ENCODE measurements around the gene OGFOD3.

DNA sequence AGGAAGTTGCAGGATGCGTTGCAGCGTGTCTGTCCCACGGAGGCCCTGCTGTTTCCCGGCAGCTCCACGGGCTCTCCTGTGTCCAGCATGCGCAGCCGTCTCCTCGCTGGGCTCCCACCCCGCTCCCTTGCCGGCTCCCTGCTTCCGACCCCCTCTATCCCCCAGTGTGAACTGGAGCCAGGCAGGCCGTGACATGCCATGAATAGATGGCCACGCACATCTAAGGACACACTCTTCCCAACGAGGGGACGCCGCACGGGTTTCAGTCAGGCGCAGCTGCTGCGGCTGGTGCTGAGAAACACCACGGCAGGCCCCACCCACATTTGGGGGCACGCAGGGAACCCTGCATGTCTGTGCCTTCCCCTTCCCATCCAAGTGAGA lies 9.5 kb downstream of the OGFOD3 start:
- TF ChIP-seq EZH2 (IDR thresholded peaks at IDR 0.05; ENCODE audit: borderline replicate concordance, low read depth, low read length, severe bottlenecking), result no peak
- TF ChIP-seq, protein P1, sequence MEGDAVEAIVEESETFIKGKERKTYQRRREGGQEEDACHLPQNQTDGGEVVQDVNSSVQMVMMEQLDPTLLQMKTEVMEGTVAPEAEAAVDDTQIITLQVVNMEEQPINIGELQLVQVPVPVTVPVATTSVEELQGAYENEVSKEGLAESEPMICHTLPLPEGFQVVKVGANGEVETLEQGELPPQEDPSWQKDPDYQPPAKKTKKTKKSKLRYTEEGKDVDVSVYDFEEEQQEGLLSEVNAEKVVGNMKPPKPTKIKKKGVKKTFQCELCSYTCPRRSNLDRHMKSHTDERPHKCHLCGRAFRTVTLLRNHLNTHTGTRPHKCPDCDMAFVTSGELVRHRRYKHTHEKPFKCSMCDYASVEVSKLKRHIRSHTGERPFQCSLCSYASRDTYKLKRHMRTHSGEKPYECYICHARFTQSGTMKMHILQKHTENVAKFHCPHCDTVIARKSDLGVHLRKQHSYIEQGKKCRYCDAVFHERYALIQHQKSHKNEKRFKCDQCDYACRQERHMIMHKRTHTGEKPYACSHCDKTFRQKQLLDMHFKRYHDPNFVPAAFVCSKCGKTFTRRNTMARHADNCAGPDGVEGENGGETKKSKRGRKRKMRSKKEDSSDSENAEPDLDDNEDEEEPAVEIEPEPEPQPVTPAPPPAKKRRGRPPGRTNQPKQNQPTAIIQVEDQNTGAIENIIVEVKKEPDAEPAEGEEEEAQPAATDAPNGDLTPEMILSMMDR (IDR thresholded peaks at IDR 0.05; ENCODE audit: extremely low read depth in 1 of 2, insufficient read depth in 1 of 2, low read depth in 1 of 2, low read length in 2 of 2), result no peak
- TF ChIP-seq, protein P2, sequence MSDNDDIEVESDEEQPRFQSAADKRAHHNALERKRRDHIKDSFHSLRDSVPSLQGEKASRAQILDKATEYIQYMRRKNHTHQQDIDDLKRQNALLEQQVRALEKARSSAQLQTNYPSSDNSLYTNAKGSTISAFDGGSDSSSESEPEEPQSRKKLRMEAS (IDR thresholded peaks at IDR 0.05; ENCODE audit: insufficient read depth, insufficient read length), result no peak
- TF ChIP-seq POLR2AphosphoS5 (IDR thresholded peaks at IDR 0.05; ENCODE audit: insufficient read depth, low read depth, low read length), result no peak
- no peak for TF ChIP-seq POLR2A (IDR thresholded peaks at IDR 0.05; ENCODE audit: low read depth, low read length)

All from endothelial cell of umbilical vein (primary cell).